ENCODE data around the gene CNR1. TPM values are rescaled to one million over a fixed set of nuclear protein-coding genes. Genes with fewer than 3 reads are reported as not detected.

Gene CNR1
- total RNA-seq, 1 donor from 2014 or later: not detected

GRCh38 chr6:88144637-88145297 lies 21.4 kb downstream of the CNR1 start:
- intact Hi-C loops (cut with micrococcal nuclease): no loop called here

- intact Hi-C loops (cut with micrococcal nuclease): no loop called here
Observed at GRCh38 chr6:88143421-88144157, 22.6 kb downstream of the CNR1 start.

DNA sequence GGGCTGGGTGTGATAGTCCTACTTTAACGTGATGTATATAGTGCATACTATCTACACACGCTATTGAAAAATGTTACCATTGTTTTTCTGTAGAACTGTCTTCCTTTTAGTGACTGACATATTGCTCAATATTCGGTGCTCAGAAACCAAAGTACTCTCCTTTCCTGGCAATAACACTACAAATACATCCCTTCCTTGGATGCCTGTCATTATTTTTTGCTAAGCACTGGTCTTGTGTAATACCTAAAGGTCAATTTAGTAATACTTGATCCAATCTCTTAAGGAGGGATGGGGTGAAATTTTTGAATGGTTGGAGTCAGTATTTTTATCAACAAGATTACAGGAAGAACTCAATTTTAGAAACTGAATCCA lies 23.9 kb downstream of the CNR1 start:
- intact Hi-C loops (cut with micrococcal nuclease): no loop called here

- intact Hi-C loops (cut with micrococcal nuclease): no loop called here
Observed at GRCh38 chr6:88141561-88142296, 24.4 kb downstream of the CNR1 start.

- intact Hi-C loops (cut with micrococcal nuclease): no loop called here
Observed at GRCh38 chr6:88137915-88138314, 28.2 kb downstream of the CNR1 start.

DNA sequence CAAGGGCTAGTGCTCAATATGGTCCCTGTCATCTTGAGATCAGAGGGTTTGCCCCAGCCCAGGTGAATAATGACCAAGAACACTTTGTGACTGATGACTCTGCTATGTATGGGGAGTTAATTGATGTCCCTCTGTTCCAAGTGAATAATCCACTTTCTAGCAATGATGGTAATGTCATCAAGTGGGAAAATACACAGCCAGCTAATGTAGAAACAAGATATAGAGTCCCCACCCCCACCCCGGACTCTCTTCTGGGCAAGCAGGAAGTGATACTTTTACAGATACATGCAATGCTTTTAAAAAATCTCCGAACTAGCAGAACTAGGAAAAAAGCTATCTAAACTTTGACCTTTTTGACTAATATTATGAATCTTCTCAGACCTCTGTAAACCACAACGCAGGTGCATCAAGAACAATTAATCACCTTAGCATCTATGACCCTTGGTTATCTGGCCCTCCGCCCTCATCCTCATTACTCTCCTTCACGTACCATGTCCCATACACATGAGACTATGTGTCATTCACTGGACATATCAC lies 30.5 kb downstream of the CNR1 start:
- intact Hi-C loops (cut with micrococcal nuclease): no loop called here

GRCh38 chr6:88134575-88134974 lies 31.6 kb downstream of the CNR1 start:
- intact Hi-C loops (cut with micrococcal nuclease): no loop called here

GRCh38 chr6:88133718-88134117 lies 32.4 kb downstream of the CNR1 start:
- intact Hi-C loops (cut with micrococcal nuclease): no loop called here

GRCh38 chr6:88124925-88125557 lies 41.1 kb downstream of the CNR1 start:
- intact Hi-C loops (cut with micrococcal nuclease): no loop called here

- intact Hi-C loops (cut with micrococcal nuclease): no loop called here
Observed at GRCh38 chr6:88120635-88121034, 45.5 kb downstream of the CNR1 start.

GRCh38 chr6:88119769-88120168 lies 46.4 kb downstream of the CNR1 start:
- intact Hi-C loops (cut with micrococcal nuclease): no loop called here

DNA sequence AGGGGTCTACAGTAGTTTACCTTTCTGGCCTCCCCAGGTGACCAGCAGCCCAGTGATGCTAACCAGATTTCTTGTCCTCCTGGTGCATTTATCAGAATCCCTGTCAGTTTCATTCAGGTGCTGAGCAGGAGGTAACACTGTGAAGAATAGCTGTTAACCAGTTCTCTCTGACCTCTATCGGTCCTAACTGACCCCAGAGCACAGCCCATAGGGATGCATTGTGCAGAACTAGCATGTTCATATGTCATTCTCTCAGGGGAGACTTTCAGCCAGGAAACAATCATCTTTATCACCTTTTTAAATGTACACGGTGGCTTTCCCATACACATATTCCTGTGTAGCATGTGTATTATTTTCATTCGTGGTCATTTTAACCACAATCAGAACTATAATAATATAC lies 49.9 kb downstream of the CNR1 start:
- intact Hi-C loops (cut with micrococcal nuclease): no loop called here

DNA sequence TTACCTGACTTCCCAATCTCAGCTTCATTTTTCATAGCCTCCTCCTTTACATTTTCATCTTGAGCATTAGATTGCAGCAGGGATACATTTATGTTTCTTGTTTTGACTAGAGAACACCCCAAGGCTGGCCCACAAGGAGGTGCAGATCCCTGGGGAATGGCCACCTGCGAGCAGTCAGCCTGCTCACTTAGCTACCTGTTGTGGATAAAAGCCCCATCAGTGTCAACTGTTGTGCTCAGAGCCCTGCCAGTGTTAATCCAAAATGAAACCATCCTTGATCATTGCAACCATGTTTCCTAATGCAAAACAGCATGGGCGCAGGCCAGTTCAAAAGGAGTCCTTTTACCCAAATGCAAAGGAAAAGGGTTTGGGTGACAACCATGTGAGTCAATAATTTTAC lies 50.8 kb downstream of the CNR1 start:
- intact Hi-C loops (cut with micrococcal nuclease): no loop called here

DNA sequence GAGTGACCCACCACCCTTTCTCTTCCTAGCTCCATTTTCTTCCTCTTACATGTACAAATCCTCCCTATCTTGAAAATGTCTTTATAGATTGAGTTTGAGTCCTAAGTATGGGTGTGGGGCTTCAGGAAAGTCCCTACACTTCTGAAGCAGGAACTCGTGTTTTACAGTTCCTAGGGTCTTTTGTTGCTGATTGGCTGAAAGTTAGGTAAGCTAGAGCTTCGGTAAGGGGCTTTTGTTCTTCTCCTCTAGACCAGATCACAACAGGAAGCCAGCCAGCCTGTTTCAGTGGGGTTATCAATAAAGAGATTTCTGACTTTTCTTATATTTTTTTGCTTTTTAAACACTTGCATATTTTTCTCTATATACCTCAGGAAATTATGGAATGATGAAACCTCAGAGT lies 51.3 kb downstream of the CNR1 start:
- intact Hi-C loops (cut with micrococcal nuclease): no loop called here

DNA sequence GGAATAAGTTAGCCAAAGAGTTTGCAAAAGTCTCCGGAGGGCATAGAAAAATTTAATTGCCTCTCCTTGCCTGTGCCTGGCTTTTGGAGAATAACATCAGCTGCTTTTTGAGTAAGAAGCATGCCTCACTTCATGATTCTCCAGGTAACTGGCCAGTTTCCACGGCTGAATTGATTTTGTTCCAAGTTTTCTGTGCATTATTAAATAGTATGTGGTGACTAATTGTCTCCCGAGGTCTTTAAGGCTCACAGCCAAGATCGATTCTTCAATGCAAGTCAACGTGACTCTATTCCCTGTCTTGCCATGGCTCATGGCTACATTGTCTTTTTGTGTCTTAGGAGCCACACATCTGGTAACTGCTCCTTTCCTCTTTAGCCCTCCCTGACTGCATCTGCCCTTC lies 54.2 kb downstream of the CNR1 start:
- intact Hi-C loops (cut with micrococcal nuclease): no loop called here

DNA sequence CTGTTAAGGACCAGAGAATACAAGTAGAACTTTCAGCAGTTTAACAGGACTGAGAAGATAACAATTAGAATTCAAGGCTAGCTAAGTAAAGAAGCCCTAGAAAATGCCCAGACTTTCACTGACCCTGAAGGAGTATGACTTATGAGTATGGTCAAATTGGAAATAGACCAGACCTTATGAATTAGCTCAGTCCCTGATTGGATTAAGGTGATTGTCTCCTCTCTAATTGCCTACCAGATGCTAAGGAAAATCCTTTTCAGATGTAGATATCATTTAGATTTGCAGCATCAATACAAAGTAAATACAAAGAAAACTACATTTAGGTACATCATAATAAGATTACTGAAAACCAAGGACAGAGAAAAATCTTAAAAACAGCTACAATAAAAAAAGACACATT lies 58.9 kb downstream of the CNR1 start:
- intact Hi-C loops (cut with micrococcal nuclease): no loop called here

GRCh38 chr6:88105741-88106340 lies 60.3 kb downstream of the CNR1 start:
- intact Hi-C loops (cut with micrococcal nuclease): no loop called here

Measured in T-helper 1 cell treated with Interleukin-12 subunit alpha and Interleukin-12 subunit beta and Interleukin-4 antibody, amounts not matched to agents 30 ng/mL and 1 ng/mL, for 36 hours (primary cell).